MM.1S (cell line): Measurements from ENCODE around the gene ATP9A.

Experiments
- EZH2phosphoT487 ChIP-seq: fragments of 300-600 bp; sonication (generic); IDR thresholded peaks from 2 replicates; pipeline ENCODE4 v1.6.1; 2018; ENCODE audit warnings: antibody characterized with exemption, low read length
- TF ChIP-seq, protein P1 (sequence below): fragments of 300-600 bp; sonication (generic); IDR thresholded peaks from 2 replicates; pipeline ENCODE4 v1.5.1; 2016; ENCODE audit warnings: antibody characterized with exemption, low read length, mixed read lengths

DNA sequence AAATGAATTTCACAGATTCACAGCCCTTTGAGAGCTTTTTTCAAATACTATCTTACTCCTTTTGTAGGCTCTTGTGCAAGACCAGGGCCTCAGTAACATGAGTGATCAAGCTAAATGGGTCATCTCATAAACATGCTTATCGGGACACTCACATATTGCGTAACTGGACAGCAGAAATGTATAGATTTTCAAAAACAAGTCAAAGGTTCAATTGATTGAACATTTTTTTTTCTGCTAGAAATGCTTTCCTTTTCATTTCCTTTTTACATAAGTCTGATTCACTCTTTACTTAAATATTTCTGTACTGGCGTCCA lies 42.8 kb upstream of the ATP9A start:
- TF ChIP-seq EZH2phosphoT487 = no peak
- TF ChIP-seq, protein P1, sequence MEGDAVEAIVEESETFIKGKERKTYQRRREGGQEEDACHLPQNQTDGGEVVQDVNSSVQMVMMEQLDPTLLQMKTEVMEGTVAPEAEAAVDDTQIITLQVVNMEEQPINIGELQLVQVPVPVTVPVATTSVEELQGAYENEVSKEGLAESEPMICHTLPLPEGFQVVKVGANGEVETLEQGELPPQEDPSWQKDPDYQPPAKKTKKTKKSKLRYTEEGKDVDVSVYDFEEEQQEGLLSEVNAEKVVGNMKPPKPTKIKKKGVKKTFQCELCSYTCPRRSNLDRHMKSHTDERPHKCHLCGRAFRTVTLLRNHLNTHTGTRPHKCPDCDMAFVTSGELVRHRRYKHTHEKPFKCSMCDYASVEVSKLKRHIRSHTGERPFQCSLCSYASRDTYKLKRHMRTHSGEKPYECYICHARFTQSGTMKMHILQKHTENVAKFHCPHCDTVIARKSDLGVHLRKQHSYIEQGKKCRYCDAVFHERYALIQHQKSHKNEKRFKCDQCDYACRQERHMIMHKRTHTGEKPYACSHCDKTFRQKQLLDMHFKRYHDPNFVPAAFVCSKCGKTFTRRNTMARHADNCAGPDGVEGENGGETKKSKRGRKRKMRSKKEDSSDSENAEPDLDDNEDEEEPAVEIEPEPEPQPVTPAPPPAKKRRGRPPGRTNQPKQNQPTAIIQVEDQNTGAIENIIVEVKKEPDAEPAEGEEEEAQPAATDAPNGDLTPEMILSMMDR = no peak
